ENCODE measurements around the gene ICAM4. TPM values are rescaled to one million over a fixed set of nuclear protein-coding genes. Genes with fewer than 3 reads are reported as not detected.

Gene ICAM4
- total RNA-seq, 1 experiment from 2014 or later = 0.08 TPM

GRCh38 chr19:10299545-10300458 lies 13.0 kb downstream of the ICAM4 start:
- in situ Hi-C loops (cut with HindIII; ENCODE audit: low pct_unique_long_range_greater_than_20kb, low sequenced_read_pairs) = no loop called here

GRCh38 chr19:10305139-10305806 lies 18.5 kb downstream of the ICAM4 start:
- in situ Hi-C loops (cut with HindIII; ENCODE audit: low pct_unique_long_range_greater_than_20kb, low sequenced_read_pairs) = no loop called here
- DNase-seq (ENCODE audit: low read depth, low spot score) = no peak

More at GRCh38 chr19:10299545-10300458, 13.0 kb downstream of the ICAM4 start:
- no peak for DNase-seq (ENCODE audit: low read depth, low spot score)

- DNase-seq (ENCODE audit: low read depth, low spot score) = no peak
- in situ Hi-C loops (cut with HindIII; ENCODE audit: low pct_unique_long_range_greater_than_20kb, low sequenced_read_pairs) = no loop called here
These were observed 19.6 kb downstream of the ICAM4 start for GRCh38 chr19:10306327-10306726.

- no peak for DNase-seq (ENCODE audit: low read depth, low spot score)
- in situ Hi-C loops (cut with HindIII; ENCODE audit: low pct_unique_long_range_greater_than_20kb, low sequenced_read_pairs) = no loop called here
These were observed 22.7 kb downstream of the ICAM4 start, which contains the start of gene ZGLP1 for GRCh38 chr19:10309423-10309822. ZGLP1 (minus strand) TSS chr19:10309815.

- DNase-seq (ENCODE audit: low read depth, low spot score) = peak; percentile 79
- in situ Hi-C loops (cut with HindIII; ENCODE audit: low pct_unique_long_range_greater_than_20kb, low sequenced_read_pairs) = no loop called here
These were observed 28.8 kb downstream of the ICAM4 start, which contains the start of gene FDX2 for GRCh38 chr19:10315335-10316214. FDX2 (minus strand) TSS chr19:10316015; CDS start chr19:10315996, 19 bp downstream.

GRCh38 chr19:10316229-10317044 lies 29.7 kb downstream of the ICAM4 start:
- DNase-seq (ENCODE audit: low read depth, low spot score) = no peak
- in situ Hi-C loops (cut with HindIII; ENCODE audit: low pct_unique_long_range_greater_than_20kb, low sequenced_read_pairs) = no loop called here

- in situ Hi-C loops (cut with HindIII; ENCODE audit: low pct_unique_long_range_greater_than_20kb, low sequenced_read_pairs) = no loop called here
- DNase-seq (ENCODE audit: low read depth, low spot score) = no peak
These were observed 30.5 kb downstream of the ICAM4 start for GRCh38 chr19:10317045-10317856.

- in situ Hi-C loops (cut with HindIII; ENCODE audit: low pct_unique_long_range_greater_than_20kb, low sequenced_read_pairs) = no loop called here
These were observed 31.2 kb downstream of the ICAM4 start for GRCh38 chr19:10317857-10318462.

GRCh38 chr19:10318807-10319682 lies 32.3 kb downstream of the ICAM4 start:
- no peak for DNase-seq (ENCODE audit: low read depth, low spot score)
- in situ Hi-C loops (cut with HindIII; ENCODE audit: low pct_unique_long_range_greater_than_20kb, low sequenced_read_pairs) = no loop called here

More at GRCh38 chr19:10317857-10318462, 31.2 kb downstream of the ICAM4 start:
- no peak for DNase-seq (ENCODE audit: low read depth, low spot score)

- DNase-seq (ENCODE audit: low read depth, low spot score) = no peak
- in situ Hi-C loops (cut with HindIII; ENCODE audit: low pct_unique_long_range_greater_than_20kb, low sequenced_read_pairs) = no loop called here
These were observed 34.1 kb downstream of the ICAM4 start for GRCh38 chr19:10320602-10321416.

GRCh38 chr19:10321417-10321797 lies 34.7 kb downstream of the ICAM4 start:
- no peak for DNase-seq (ENCODE audit: low read depth, low spot score)
- in situ Hi-C loops (cut with HindIII; ENCODE audit: low pct_unique_long_range_greater_than_20kb, low sequenced_read_pairs) = no loop called here

- in situ Hi-C loops (cut with HindIII; ENCODE audit: low pct_unique_long_range_greater_than_20kb, low sequenced_read_pairs) = no loop called here
- DNase-seq (ENCODE audit: low read depth, low spot score) = no peak
These were observed 35.4 kb downstream of the ICAM4 start for GRCh38 chr19:10321874-10322835.

- in situ Hi-C loops (cut with HindIII; ENCODE audit: low pct_unique_long_range_greater_than_20kb, low sequenced_read_pairs) = no loop called here
- no peak for DNase-seq (ENCODE audit: low read depth, low spot score)
These were observed 39.0 kb downstream of the ICAM4 start for GRCh38 chr19:10325732-10326131.

Measured in SK-MEL-5 (cell line).